Rectal smooth muscle tissue (tissue), 1 donor: Measurements from ENCODE around the gene PFN3.
"Not testable (repeated sequence)": the region's sequence is repeated elsewhere in the genome, so short reads cannot be mapped to it uniquely, and the experiment has no call there.

Experiments
- H3K27ac ChIP-seq: one replicate; pipeline ENCODE4 v1.7.0; 2013; ENCODE audit warnings: low read depth, low read length, inconsistent platforms
- H3K27me3 ChIP-seq: one replicate; pipeline ENCODE4 v1.7.0; 2013; ENCODE audit warnings: low read length; ENCODE audit not compliant: control insufficient read depth, insufficient read depth
- H3K36me3 ChIP-seq: one replicate; pipeline ENCODE4 v1.7.0; 2013; ENCODE audit warnings: low read length; ENCODE audit not compliant: control insufficient read depth, insufficient read depth
- H3K4me1 ChIP-seq: one replicate; pipeline ENCODE4 v1.7.0; 2013; ENCODE audit warnings: low read length; ENCODE audit not compliant: control insufficient read depth, insufficient read depth
- H3K4me3 ChIP-seq: one replicate; pipeline ENCODE4 v1.7.0; 2013; ENCODE audit warnings: low read length
- H3K9ac ChIP-seq: one replicate; pipeline ENCODE4 v1.7.0; 2013; ENCODE audit warnings: low read length

PFN3 gene

DNA sequence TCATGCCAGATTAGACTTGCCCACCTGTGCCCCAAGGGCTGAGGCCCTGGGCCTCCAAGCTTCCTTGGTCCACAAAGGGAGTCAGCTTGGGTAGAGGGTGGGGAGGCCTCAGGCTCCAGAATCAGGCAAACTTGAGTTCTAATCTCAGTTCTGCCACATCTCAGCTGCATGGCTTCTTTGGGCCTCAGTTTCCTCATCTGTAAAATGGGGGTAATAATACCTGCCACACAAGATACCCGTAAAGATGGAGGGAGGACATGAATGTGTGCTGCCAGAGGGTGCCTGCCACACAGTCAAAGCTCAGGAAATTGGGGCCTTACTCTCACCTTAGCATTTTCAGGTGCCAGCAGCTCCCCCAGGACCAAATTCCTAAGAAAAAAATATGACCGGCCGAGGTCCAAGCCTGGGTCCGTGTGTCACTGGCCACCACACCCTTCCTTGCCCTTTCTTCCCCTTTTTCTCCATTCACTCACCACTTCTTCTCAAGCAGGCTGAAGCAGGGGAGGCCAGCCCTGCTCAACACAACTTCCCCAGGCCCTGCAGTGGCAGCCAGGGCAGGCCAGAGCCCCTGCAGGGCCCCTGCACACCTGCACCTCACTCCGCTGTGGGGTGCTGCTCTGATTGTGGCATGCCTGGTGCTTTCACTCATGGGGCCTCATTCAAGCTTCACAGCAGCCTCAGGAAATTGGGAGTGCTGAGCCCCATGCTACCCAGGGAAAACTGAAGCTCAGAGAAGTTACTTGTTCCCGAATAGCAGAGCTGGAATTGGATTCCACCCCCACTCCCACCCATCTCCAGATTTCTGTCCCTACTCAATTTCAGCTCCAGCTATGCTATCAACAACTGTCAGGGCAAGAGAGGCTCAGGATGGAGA lies 38.8 kb downstream of the PFN3 start:
- H3K27me3 ChIP-seq, result no peaks in the 10 kb centered on the region
- H3K9ac ChIP-seq, result no peak overlapping the region
- no peak overlapping the region for H3K27ac ChIP-seq
- H3K36me3 ChIP-seq, result no peaks in the 10 kb centered on the region
- H3K4me1 ChIP-seq, result peaks cover 10% of the 10 kb centered on the region
- H3K4me3 ChIP-seq, result no peak overlapping the region

DNA sequence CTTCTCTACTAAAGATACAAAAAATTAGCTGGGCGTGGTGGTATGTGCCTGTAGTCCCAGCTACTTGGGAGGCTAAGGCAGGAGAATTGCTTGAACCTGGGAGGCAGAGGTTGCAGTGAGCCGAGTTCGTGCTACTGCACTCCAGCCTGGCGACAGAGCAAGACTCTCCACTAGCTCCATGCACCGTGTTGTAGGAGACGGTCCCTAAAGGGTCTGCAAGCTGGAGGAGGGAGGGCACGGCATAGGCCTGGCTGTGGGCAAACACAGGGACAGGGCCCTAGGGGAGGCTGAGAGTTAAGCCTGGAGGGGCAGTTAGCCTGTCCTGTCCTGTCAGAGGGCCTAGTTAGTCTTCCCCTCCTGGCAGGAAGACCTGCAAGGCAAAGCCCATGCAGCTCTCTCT lies 39.7 kb downstream of the PFN3 start:
- H3K9ac ChIP-seq, H3K27me3 ChIP-seq, H3K4me1 ChIP-seq, H3K27ac ChIP-seq, H3K36me3 ChIP-seq, H3K4me3 ChIP-seq: not testable (repeated sequence)

DNA sequence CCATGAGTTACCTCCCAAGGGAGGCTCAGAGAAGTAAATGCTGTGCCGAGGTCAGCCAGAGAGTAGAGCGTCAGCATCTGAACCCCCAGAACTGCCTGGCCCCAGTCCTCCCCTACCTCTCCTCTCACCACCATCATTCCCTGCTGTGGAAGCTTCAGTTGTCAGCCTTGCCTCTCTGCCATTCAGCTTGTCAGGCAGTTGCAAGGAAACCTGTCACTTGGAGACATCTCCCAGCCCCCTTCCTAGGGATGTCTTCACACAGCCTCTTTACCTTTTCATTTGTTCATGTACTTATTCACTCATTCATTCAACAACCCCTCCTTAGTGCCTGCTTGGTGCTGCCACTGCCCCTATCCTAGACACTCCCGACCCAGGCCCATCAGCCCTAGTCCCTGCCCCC lies 40.6 kb downstream of the PFN3 start:
- Histone ChIP-seq H3K4me1 (peaks cover 3% of the 10 kb centered on the region), H3K4me3 (no peak overlapping the region), H3K27ac (no peak overlapping the region), H3K9ac (no peak overlapping the region), H3K36me3 (no peaks in the 10 kb centered on the region), H3K27me3 (no peaks in the 10 kb centered on the region)

DNA sequence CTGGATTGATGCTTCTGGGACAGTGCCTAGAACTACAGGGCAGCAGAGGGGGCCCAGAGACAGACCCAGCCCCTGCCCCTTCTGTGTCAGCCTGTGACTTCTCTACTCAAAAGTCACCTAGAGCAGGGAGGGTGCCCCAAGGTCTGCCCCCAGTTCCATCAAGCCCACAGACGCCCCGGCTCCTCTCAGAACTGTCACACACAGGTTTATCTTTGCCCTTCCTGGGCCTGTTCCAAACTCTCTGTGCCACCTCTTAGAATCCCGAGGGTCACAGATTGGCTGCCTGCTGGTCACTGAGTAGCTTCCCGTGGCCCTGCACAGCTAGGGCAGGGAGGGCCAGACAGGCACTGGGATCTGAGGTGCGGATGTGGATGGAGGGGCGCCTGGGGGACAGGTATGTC lies 41.0 kb downstream of the PFN3 start:
- no peaks in the 10 kb centered on the region for H3K36me3 ChIP-seq
- H3K27me3 ChIP-seq, result no peaks in the 10 kb centered on the region
- no peak overlapping the region for H3K4me3 ChIP-seq
- H3K4me1 ChIP-seq, result peaks cover 3% of the 10 kb centered on the region
- no peak overlapping the region for H3K9ac ChIP-seq
- no peak overlapping the region for H3K27ac ChIP-seq

DNA sequence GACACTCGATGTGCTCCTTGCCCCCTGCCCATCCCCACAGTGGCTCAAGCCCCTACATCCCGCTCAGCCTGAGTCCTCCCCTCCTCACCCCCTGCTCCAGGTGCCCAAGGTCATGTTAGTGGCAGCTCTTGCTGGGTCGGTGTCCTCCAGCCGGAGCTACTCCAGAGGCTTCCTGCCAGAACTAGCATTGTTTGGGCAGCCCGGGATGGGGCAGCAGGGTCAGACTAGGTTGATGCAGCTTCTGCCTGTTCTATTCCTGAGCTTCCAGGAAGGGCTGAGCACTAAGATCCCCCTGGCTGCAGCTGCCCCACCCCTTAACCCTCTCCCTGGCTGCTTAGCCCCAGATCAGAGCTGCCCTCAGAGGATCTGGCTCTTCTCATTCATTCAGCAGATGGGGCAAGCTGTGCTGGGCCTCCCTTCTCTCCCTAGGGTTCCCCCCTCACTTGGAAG lies 42.1 kb downstream of the PFN3 start:
- H3K9ac ChIP-seq, result no peak overlapping the region
- no peak overlapping the region for H3K27ac ChIP-seq
- peaks cover 3% of the 10 kb centered on the region for H3K4me1 ChIP-seq

DNA sequence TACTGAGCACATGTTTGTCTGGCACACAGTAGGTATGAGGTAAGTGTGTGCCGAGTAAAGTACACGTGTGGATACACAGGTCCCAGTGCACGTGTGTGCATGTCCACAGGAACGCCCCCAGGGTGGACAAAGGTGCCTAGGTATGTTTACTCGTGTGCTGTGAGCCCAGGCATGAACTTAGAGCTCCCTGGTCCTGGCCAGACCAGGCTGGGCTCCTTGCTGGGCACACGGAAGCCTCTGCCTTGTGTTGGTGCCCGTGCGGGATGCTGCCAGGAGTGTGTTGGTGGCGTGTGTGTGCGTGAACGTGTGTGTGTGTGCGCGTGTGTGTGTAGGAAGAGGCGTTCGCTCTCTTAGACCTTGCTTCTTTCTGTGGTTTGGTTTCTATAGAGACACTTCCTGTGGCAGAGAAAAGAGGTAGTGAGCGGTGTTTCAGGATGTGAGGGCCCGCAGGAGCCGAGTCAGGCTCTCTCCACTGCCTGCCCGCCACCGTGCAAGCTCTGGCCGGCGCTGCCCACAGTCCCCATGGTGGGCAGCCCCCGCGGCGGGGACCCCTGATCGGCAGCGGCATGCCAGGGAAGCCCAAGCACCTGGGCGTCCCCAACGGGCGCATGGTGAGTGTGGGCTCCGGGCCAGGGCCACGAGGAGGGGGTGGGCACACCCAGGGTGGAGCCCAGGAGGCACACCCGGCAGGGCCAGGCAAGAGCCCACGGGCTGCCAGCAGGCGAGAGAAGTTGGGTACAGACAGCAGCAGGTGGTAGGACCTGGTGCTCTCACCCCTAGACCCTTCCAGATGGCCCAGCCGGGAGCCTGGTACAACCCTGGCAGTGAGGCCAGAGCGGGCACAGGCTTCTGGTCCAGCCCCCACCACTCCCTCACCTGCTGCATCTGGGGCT lies 42.8 kb downstream of the PFN3 start, which contains the start of gene RGS14:
Gene RGS14, plus strand, starts transcription at position 466 of the 893 bp plus-strand sequence. Its CDS starts 101 bp downstream, at position 567.
- peaks cover under 1% of the 10 kb centered on the region for H3K4me1 ChIP-seq
- no peaks in the 10 kb centered on the region for H3K36me3 ChIP-seq
- peak within 1 kb of the TSS; percentile 56 for H3K4me3 ChIP-seq
- H3K27me3 ChIP-seq, result no peaks in the 10 kb centered on the region
- H3K27ac ChIP-seq, result no peak within 1 kb of the TSS
- H3K9ac ChIP-seq, result no peak within 1 kb of the TSS

More for the DNA sequence above, 42.1 kb downstream of the PFN3 start:
- H3K36me3 ChIP-seq, result no peaks in the 10 kb centered on the region
- peak overlapping the region; percentile 56 for H3K4me3 ChIP-seq
- H3K27me3 ChIP-seq, result no peaks in the 10 kb centered on the region

DNA sequence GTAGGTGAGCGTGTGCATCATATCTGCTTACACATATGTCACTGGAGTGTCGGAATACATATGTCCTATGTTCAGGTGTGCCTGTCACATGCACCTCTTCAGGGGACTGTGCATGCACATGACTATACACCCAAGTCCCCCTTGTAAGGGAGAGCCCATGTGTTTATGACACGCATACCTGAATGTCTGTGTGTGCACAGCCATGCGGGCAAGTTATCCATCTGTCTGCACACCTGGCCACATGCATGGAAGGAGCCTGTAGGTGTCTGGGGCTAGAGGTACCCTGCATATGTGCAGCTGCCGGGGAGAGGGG lies 43.4 kb downstream of the PFN3 start:
- Histone ChIP-seq H3K27ac (no peak overlapping the region), H3K9ac (no peak overlapping the region), H3K4me3 (peak overlapping the region; percentile 56), H3K4me1 (peaks cover under 1% of the 10 kb centered on the region), H3K36me3 (no peaks in the 10 kb centered on the region), H3K27me3 (no peaks in the 10 kb centered on the region)

DNA sequence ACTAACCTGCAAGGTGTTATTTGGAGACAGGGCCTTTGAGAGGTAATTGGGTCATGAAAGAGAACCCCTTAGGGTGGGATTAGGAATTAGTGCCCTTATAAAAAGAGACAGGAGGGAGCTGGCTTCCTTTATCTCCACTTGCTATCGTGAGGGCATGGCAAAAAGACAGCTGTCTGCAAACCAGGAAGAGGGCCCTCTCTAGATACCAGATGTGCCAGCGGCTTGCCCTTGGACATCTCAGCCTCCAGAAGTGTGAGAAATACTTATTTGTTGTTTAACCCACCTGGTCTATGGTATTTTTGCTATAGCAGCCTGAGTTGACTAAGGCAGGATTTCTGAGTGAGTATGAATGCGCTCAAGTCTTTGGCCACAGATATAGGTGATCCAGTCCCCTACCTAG lies 43.7 kb downstream of the PFN3 start:
- H3K27ac ChIP-seq, result no peak overlapping the region
- no peaks in the 10 kb centered on the region for H3K36me3 ChIP-seq
- H3K27me3 ChIP-seq, result no peaks in the 10 kb centered on the region
- H3K4me1 ChIP-seq, result peaks cover 2% of the 10 kb centered on the region
- H3K9ac ChIP-seq, result no peak overlapping the region
- no peak overlapping the region for H3K4me3 ChIP-seq

DNA sequence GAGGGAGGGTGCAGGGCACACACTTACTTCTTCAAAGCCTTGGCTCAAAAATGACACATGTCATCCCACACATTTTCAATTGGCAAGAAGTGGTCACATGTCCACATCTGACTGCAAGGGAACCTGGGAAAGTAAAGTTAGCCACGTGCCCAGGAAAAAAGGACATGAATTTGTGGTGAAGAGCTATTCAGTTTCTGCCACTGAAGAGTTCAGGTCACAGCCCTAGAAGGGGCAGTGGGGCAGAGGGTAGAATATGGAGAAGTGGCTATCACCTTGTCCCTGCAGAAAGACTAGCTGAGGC lies 44.6 kb downstream of the PFN3 start:
- Histone ChIP-seq H3K9ac (no peak overlapping the region), H3K27ac (no peak overlapping the region), H3K27me3 (no peaks in the 10 kb centered on the region), H3K36me3 (no peaks in the 10 kb centered on the region), H3K4me1 (peaks cover 2% of the 10 kb centered on the region), H3K4me3 (no peak overlapping the region)

DNA sequence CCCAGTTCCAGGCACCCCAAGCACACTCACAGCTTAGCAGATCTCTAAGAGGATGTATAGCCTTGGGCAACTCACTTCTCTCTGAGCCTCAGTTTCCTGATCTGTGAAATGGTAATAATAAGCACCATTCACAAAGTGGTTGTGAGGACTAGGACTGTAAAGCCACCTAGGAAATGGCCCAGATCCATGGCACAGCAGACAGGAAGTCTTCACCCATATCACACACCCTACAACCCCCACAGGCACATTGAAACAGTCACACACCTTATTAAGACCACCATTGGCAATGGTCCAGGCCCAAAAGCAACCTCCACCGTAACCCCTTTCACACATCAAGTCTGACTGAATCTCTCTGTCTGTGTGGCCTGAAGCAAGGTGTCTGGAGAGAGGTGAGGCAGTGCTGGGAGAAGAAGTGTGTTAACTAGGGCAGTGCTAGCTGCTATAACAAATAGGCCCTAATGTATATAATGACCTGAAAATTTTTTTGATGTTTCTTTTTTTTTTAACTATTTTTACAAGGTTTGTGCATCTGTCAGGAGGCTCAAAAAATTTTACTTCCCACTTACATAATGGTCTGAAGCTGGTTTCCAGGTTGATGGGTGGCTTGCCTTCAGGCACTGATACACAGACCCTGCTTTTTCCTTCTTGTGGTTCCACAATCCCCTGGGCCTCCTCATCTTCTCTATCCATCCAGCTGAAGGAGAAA lies 45.1 kb downstream of the PFN3 start:
- H3K9ac ChIP-seq, result no peak overlapping the region
- H3K27ac ChIP-seq, result no peak overlapping the region
- H3K4me3 ChIP-seq, result no peak overlapping the region
- H3K36me3 ChIP-seq, result no peaks in the 10 kb centered on the region
- peaks cover 5% of the 10 kb centered on the region for H3K4me1 ChIP-seq
- H3K27me3 ChIP-seq, result no peaks in the 10 kb centered on the region

DNA sequence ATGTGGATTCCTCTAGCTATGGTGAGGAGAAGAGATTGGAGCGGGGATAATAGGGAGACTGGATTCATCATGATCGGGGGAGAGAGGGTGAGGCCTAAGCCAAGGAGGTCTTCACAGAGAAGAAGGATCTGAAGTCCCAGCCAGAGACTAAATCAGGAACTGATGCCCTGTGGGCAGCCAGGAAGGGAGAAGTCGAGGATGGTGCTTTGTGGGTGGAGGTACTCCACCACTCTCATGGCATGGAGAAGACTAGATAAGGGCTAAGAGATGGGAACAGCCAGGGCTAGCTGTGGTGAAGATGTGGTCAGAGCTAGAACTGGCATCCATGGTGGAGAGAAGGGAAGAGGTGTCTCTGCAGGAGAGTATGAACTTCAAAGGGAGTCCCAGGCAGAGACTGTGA lies 45.8 kb downstream of the PFN3 start:
- Histone ChIP-seq H3K36me3 (no peaks in the 10 kb centered on the region), H3K4me3 (no peak overlapping the region), H3K27ac (no peak overlapping the region), H3K9ac (no peak overlapping the region), H3K4me1 (peaks cover 9% of the 10 kb centered on the region), H3K27me3 (no peaks in the 10 kb centered on the region)

DNA sequence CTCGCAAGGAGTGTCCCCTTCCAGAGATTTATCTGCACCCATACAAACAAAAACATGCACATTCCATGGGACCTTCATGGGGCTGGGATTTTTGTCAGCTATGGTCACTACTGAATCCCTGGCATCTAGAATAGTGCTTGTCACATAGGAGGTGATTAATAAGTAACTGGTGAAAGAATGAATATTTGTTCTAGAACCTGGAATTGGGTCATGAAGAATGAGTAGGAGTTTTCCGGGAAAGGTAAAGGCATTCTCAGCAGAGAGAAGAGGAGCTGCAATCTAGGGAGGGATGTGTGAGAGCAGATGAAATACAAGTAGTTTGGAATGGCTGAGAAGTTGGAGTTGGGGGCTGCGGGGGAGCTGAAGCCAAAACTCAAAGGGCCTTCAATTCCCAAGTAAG lies 46.2 kb downstream of the PFN3 start:
- H3K4me1 ChIP-seq, result peaks cover 9% of the 10 kb centered on the region
- no peaks in the 10 kb centered on the region for H3K36me3 ChIP-seq
- H3K4me3 ChIP-seq, result no peak overlapping the region
- no peak overlapping the region for H3K27ac ChIP-seq
- no peak overlapping the region for H3K9ac ChIP-seq
- no peaks in the 10 kb centered on the region for H3K27me3 ChIP-seq
